Measurements from ENCODE around the gene SETD4. TPM values are rescaled to one million over a fixed set of nuclear protein-coding genes. Genes with fewer than 3 reads are reported as not detected.
"Not testable (repeated sequence)": the region's sequence is repeated elsewhere in the genome, so short reads cannot be mapped to it uniquely, and the experiment has no call there.

SETD4 gene
- total RNA-seq, 1 experiment from 2014 or later, result 18.1 TPM

DNA sequence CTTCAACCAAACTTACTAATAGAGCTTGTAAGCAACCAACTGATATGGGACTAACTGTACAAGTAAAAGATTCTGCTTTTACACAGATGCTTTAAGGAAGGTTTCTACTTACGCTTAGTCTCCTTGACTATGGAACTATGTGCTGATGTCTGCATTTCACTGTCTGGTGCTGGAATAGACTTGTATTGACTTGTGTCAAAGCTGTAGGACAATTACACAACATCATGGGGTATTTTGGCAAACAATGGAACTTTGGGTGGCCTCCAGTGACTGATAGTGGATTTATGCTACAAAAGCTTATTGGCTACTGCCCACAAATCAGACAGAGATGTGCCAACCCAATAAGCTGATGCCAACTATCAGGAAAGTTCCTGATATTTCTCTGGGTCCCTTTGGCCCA is 20.1 kb upstream of the SETD4 start:
- in situ Hi-C loops (cut with HindIII; ENCODE audit: low pct_unique_long_range_greater_than_20kb, low sequenced_read_pairs), result no loop called here
- no peak for DNase-seq (ENCODE audit: low read depth)

- in situ Hi-C loops (cut with HindIII; ENCODE audit: low pct_unique_long_range_greater_than_20kb, low sequenced_read_pairs), result no loop called here
- no peak for DNase-seq (ENCODE audit: low read depth)
These were observed 19.3 kb upstream of the SETD4 start for GRCh38 chr21:36079671-36080070.

- in situ Hi-C loops (cut with HindIII; ENCODE audit: low pct_unique_long_range_greater_than_20kb, low sequenced_read_pairs), result no loop called here
- no peak for DNase-seq (ENCODE audit: low read depth)
These were observed 18.8 kb upstream of the SETD4 start for GRCh38 chr21:36079010-36079649.

DNA sequence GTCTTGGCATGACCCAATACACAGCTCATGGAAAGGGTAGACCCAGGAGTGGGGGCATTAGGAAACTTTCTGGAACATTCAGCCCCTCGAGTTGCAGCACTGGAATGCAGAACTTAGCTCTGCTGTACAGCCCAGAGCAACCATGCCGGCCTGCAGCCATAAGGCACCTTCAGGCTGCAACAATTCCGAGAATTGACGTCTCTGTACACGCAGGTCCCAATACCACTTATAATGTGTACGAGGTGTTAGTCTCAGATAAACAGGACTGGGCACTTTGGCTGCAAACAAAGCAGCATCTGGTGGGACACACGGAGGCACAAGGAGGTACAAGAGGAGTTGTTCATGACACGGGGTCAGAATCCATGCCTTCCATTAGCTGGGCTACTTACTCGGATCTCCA is 17.4 kb upstream of the SETD4 start:
- no peak for DNase-seq (ENCODE audit: low read depth)
- in situ Hi-C loops (cut with HindIII; ENCODE audit: low pct_unique_long_range_greater_than_20kb, low sequenced_read_pairs), result no loop called here

GRCh38 chr21:36076878-36077655 is 16.7 kb upstream of the SETD4 start:
- in situ Hi-C loops (cut with HindIII; ENCODE audit: low pct_unique_long_range_greater_than_20kb, low sequenced_read_pairs), result no loop called here
- peak; percentile 44 for DNase-seq (ENCODE audit: low read depth)

GRCh38 chr21:36075953-36076352 is 15.6 kb upstream of the SETD4 start:
- DNase-seq (ENCODE audit: low read depth), result no peak
- in situ Hi-C loops (cut with HindIII; ENCODE audit: low pct_unique_long_range_greater_than_20kb, low sequenced_read_pairs), result no loop called here

DNA sequence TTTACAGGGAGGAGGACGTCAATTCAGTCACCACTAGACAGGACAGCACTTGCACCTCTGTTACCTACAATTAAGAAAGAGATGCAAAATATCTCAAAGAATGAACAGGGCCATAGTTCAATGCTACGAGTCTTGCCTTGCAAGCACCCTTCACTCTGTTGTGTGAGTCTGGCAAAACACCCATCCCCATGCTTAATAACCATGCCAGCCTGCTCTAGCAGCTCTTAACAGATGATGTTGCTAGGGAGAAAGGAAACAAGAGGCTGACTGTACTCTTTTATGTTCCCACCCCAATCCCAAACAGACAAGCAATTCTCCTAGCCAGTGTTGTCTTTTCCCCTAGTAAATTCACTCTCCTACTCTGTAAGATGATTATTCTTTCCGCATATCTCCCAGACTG is 14.8 kb upstream of the SETD4 start:
- no peak for DNase-seq (ENCODE audit: low read depth)
- in situ Hi-C loops (cut with HindIII; ENCODE audit: low pct_unique_long_range_greater_than_20kb, low sequenced_read_pairs), result no loop called here

GRCh38 chr21:36073911-36074310 is 13.6 kb upstream of the SETD4 start:
- DNase-seq (ENCODE audit: low read depth); in situ Hi-C loops (cut with HindIII; ENCODE audit: low pct_unique_long_range_greater_than_20kb, low sequenced_read_pairs): not testable (repeated sequence)

DNA sequence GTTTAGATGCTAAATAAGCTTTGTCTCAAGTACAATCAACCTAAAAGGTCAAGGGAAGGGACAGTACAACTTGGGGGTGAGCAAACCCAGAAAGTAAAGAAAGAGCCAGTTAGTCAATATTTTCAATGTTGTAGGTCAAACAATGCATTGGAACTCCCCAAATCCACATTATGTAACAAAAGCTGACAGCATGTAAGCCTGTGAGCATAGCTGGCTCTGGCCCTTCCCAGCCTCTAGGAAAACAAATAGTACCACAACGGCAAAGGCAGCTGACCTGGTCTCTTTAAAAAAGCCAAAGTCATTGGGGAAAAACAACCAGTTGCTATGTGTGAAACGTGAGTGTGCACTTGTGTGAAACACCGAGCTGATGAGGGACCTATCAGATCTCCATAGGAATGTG is 12.9 kb upstream of the SETD4 start:
- DNase-seq (ENCODE audit: low read depth), result no peak
- in situ Hi-C loops (cut with HindIII; ENCODE audit: low pct_unique_long_range_greater_than_20kb, low sequenced_read_pairs), result no loop called here

DNA sequence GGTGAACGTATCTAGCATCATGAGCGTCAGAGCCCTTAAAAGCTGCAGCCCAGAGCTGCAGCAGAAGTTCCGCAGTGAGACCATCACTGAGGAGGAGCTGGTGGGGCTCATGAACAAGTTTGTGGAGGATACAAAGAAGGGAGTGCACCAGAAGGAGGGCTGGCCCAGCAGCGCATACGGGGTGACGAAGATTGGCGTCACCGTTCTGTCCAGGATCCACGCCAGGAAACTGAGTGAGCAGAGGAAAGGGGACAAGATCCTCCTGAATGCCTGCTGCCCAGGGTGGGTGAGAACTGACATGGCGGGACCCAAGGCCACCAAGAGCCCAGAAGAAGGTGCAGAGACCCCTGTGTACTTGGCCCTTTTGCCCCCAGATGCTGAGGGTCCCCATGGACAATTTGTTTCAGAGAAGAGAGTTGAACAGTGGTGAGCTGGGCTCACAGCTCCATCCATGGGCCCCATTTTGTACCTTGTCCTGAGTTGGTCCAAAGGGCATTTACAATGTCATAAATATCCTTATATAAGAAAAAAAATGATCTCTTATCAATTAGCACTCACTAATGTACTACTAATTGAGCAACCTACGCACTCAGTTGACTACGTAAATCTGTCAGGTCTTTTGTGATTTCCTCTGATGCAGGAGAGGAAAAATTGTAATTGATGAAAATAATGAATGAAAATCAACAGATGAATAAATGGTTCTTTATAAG is 12.3 kb upstream of the SETD4 start:
- in situ Hi-C loops (cut with HindIII; ENCODE audit: low pct_unique_long_range_greater_than_20kb, low sequenced_read_pairs), result no loop called here
- DNase-seq (ENCODE audit: low read depth), result no peak

- DNase-seq (ENCODE audit: low read depth), result no peak
- in situ Hi-C loops (cut with HindIII; ENCODE audit: low pct_unique_long_range_greater_than_20kb, low sequenced_read_pairs), result no loop called here
These were observed 10.7 kb upstream of the SETD4 start for GRCh38 chr21:36070999-36071398.

- in situ Hi-C loops (cut with HindIII; ENCODE audit: low pct_unique_long_range_greater_than_20kb, low sequenced_read_pairs), result no loop called here
These were observed 9.6 kb upstream of the SETD4 start, which contains the start of gene CBR1 for GRCh38 chr21:36069713-36070583. CBR1 (plus strand) TSS chr21:36070024; CDS start chr21:36070116, 92 bp downstream.

DNA sequence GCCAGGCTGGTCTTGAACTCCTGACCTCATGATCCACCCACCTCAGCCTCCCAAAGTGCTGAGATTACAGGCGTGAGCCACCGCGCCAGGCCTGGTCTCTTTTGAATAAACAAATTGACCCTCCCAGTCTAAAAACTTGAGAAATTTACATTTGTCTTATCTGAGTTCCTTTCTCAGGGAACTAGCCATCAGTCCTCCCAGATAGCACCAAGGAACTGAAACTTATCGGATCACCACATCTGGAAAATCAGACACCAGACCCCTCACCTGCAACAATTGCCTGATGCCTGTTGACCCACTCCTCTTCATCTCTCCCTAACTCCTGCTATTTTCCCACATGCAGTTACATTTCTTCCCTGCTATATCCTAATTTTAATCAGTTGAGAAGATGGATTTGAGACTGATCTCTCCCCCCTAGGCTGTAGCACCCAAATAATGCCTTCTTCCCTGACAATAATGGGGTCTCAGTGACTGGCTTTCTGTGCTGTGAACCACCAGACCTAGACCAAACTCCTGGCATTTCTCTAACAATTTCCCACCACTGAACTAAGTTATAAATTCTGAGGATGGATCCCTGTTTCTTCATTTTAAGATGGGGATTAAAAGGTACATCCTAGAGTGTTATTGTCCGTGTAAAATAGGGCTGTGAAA is 8.5 kb upstream of the SETD4 start:
- in situ Hi-C loops (cut with HindIII; ENCODE audit: low pct_unique_long_range_greater_than_20kb, low sequenced_read_pairs), result no loop called here
- peak; percentile 32 for DNase-seq (ENCODE audit: low read depth)

More at GRCh38 chr21:36069713-36070583, 9.6 kb upstream of the SETD4 start, which contains the start of gene CBR1:
- DNase-seq (ENCODE audit: low read depth), result peak; percentile 93

DNA sequence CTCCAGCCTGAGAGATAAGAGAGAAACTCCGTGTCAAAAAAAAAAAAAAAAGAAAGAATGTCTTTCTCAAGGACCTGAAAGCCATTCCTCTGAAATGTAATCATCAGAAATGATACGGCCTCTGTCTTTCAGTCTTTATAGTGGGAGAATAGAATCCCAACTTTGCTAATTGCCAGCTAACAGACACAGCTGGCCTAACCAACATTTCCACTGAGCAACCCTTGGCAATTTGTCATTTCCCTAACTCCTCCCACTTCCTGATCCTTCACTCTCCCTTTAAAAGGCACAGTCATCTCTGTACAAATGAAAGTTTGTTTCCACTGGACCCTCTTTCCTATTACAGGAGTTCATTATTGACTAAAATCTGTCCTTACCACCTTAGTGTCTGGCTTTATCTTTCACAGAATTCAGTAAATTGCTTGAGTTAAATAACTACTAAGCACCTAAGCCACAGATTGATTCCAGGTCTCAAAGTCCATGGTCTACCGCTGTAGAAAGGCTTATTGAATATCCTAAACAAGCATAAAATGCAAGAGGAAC is 5.2 kb upstream of the SETD4 start:
- no peak for DNase-seq (ENCODE audit: low read depth)
- in situ Hi-C loops (cut with HindIII; ENCODE audit: low pct_unique_long_range_greater_than_20kb, low sequenced_read_pairs), result no loop called here

GRCh38 chr21:36064085-36064460 is 3.7 kb upstream of the SETD4 start:
- in situ Hi-C loops (cut with HindIII; ENCODE audit: low pct_unique_long_range_greater_than_20kb, low sequenced_read_pairs), result no loop called here
- DNase-seq (ENCODE audit: low read depth), result no peak

DNA sequence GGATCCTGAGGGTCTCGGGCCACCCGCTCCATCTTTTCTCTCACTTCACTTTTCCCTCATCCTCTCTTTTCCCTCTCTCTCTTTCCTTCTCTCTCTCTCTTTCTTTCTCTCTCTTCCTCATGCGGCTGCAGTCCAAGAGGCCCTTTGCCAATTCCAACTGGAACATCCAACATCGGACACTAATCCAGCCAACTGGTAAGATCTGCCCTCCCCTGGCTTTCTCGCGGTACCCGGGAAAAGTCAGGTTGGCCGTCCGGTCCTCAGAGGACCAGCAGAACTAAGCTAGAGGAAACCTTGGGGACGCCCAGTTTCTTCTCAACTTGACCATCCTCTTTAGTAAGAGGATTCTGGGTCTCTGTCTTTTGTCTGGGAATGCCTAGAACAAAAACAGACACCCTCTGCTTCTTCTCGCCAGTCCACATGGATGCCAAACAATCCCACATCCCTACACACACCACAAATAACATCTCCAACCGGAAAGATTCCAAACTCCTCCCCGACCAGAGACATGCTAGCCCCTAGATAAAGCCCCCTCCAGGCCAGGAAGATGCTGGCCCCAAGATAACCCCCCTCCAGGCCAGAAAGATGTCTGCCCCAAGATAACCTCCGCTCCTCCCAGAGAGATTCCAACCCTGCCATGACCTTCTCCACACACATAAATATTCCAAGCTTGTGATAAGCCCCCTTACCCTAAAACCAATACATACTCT is 3.2 kb upstream of the SETD4 start:
- no peak for DNase-seq (ENCODE audit: low read depth)
- in situ Hi-C loops (cut with HindIII; ENCODE audit: low pct_unique_long_range_greater_than_20kb, low sequenced_read_pairs), result no loop called here

DNA sequence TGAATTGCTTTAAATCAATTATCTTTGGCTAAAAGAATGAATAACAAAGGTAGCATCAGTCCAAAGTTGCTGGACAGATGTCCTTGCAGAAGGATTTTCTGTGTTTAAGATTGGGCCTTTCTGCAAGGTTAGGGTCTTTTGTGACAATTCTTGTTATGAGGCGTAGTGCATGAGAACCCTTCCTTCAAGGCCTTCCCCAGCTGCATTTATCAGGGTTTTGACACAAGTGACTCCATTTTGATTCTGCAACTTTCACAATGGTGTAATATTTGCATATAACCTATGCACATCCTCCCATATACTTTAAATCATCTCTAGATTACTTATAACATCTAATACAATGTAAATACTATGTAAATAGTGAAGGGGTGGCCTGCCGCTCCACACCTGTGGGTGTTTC is 1.1 kb upstream of the SETD4 start:
- in situ Hi-C loops (cut with HindIII; ENCODE audit: low pct_unique_long_range_greater_than_20kb, low sequenced_read_pairs), result no loop called here

More for the DNA sequence above, 1.1 kb upstream of the SETD4 start:
- no peak for DNase-seq (ENCODE audit: low read depth)

Data from Caki2 (cell line).